GM12878 (cell line): ENCODE measurements around the gene PDE9A. TPM values are rescaled to one million over a fixed set of nuclear protein-coding genes. Genes with fewer than 3 reads are reported as not detected.

Experiments used
- ATAC-seq: fragments of 200-7000 bp; cut with Tn5 transposase; 3 replicates; pipeline ENCODE4 v1.9.1; 2020; ENCODE audit warnings: mild to moderate bottlenecking, moderate library complexity
- BruUV-seq: library from RNA; stranded (reverse); fragments of 400-500 nt; replicated peaks from 2 replicates; lab custom pipeline; 2021; lab: Mats Ljungman, UMichigan
- CTCF ChIA-PET: fragments of 300-600 bp; sonication (Branson Sonifier 250); formaldehyde crosslinking; extraction: SDS; loops from one replicate; lab custom pipeline; 2021; ENCODE audit warnings: inconsistent platforms; lab: Yijun Ruan, JAX
- POLR2A ChIA-PET: fragments of 350-600 bp; formaldehyde crosslinking; extraction: SDS; loops from one replicate; lab custom pipeline; 2021; ENCODE audit warnings: inconsistent platforms; lab: Charles Lee
- RAD21 ChIA-PET: fragments of 300-600 bp; sonication (Branson Sonifier 250); formaldehyde crosslinking; loops from one replicate; lab custom pipeline; 2023; ENCODE audit warnings: antibody characterized with exemption; ENCODE audit not compliant: unreplicated experiment; lab: Charles Lee
- SMC1A ChIA-PET: fragments of 300-600 bp; sonication (Branson Sonifier 250); formaldehyde crosslinking; loops from one replicate; lab custom pipeline; 2023; ENCODE audit not compliant: unreplicated experiment, uncharacterized antibody; lab: Charles Lee
- DNase-seq: peaks from one replicate; pipeline ENCODE4 v3.0.0-alpha.2; 2011; ENCODE audit warnings: low read depth, low spot score
- FAIRE-seq: peaks from 3 replicates; lab custom pipeline; 2011; peaks lifted over from hg19 to GRCh38; lab: Jason Lieb, UNC
- H2AFZ ChIP-seq: 2 replicates; pipeline ENCODE4 v1.6.0; 2011; ENCODE audit warnings: low read depth, low read length, control low read depth; ENCODE audit not compliant: control insufficient read depth
- H3K27ac ChIP-seq: 2 replicates; pipeline ENCODE4 v1.5.1; 2011; ENCODE audit warnings: control low read depth; ENCODE audit not compliant: control insufficient read depth, insufficient read depth
- H3K27me3 ChIP-seq, 2 experiments: replicated peaks in 1 of 2; 2 replicates each; pipeline versions ENCODE4 v1.6.0 to v1.6.1; 2011; ENCODE audit warnings: low read length in 1 of 2; ENCODE audit not compliant: control insufficient read depth in 2 of 2, insufficient read depth in 2 of 2
- H3K36me3 ChIP-seq, 2 experiments: 2 replicates each; pipeline ENCODE4 v1.5.1; 2011; ENCODE audit warnings: low read length in 1 of 2; ENCODE audit not compliant: control insufficient read depth in 2 of 2, insufficient read depth in 2 of 2
- H3K4me1 ChIP-seq: 2 replicates; pipeline ENCODE4 v1.6.1; 2011; ENCODE audit warnings: mild to moderate bottlenecking, low read length, moderate library complexity, mixed read lengths; ENCODE audit not compliant: control insufficient read depth, insufficient read depth
- H3K4me2 ChIP-seq: 2 replicates; pipeline ENCODE4 v1.6.0; 2011; ENCODE audit warnings: control low read depth; ENCODE audit not compliant: control insufficient read depth, insufficient read depth
- H3K4me3 ChIP-seq: fragments of 200-600 bp; sonication (generic); 2 replicates; pipeline ENCODE4 v1.5.1; 2016
- H3K79me2 ChIP-seq: 2 replicates; pipeline ENCODE4 v1.6.0; 2011; ENCODE audit warnings: low read length; ENCODE audit not compliant: control insufficient read depth, insufficient read depth
- H3K9ac ChIP-seq: 2 replicates; pipeline ENCODE4 v1.8.0; 2011; ENCODE audit warnings: low read length, control low read depth, mixed read lengths; ENCODE audit not compliant: control insufficient read depth, insufficient read depth
- H3K9me3 ChIP-seq: replicated peaks from 3 replicates; pipeline ENCODE4 v1.5.1; 2011; ENCODE audit warnings: mild to moderate bottlenecking, low read length; ENCODE audit not compliant: control insufficient read depth, insufficient read depth
- H4K20me1 ChIP-seq: 2 replicates; pipeline ENCODE4 v1.6.0; 2011; ENCODE audit not compliant: control insufficient read depth, insufficient read depth
- ATF3 ChIP-seq: IDR thresholded peaks from 2 replicates; pipeline ENCODE4 v1.6.1; 2011; ENCODE audit warnings: low read depth, mild to moderate bottlenecking, low read length, moderate library complexity, borderline replicate concordance; ENCODE audit errors: extremely low read depth
- BACH1 ChIP-seq: fragments of 450-650 bp; IDR thresholded peaks from 2 replicates; pipeline ENCODE4 v1.6.1; 2017; ENCODE audit warnings: mild to moderate bottlenecking, borderline replicate concordance
- CREB1 ChIP-seq: IDR thresholded peaks from 2 replicates; pipeline ENCODE4 v1.6.1; 2012; ENCODE audit warnings: low read depth, mild to moderate bottlenecking, inconsistent platforms
- FOXM1 ChIP-seq: IDR thresholded peaks from 2 replicates; pipeline ENCODE4 v1.6.1; 2012; ENCODE audit warnings: low read depth, mild to moderate bottlenecking, inconsistent platforms, low read length, moderate library complexity
- GATAD2B ChIP-seq: fragments of 450-650 bp; conservative IDR thresholded peaks from 2 replicates; pipeline ENCODE4 v1.6.1; 2017; ENCODE audit warnings: low read depth, mild to moderate bottlenecking, moderate library complexity
- MEF2B ChIP-seq: fragments of 450-650 bp; IDR thresholded peaks from 2 replicates; pipeline ENCODE4 v1.6.1; 2018; ENCODE audit warnings: mild to moderate bottlenecking, moderate library complexity; ENCODE audit not compliant: partially characterized antibody, poor library complexity, severe bottlenecking
- MXI1 ChIP-seq: fragments of 150-350 bp; IDR thresholded peaks from 2 replicates; pipeline ENCODE4 v1.6.1; 2011; ENCODE audit warnings: low read depth, mild to moderate bottlenecking, inconsistent platforms, low read length, improper control_type of control experiment
- NR2C1 ChIP-seq: fragments of 450-650 bp; IDR thresholded peaks from 2 replicates; pipeline ENCODE4 v1.6.1; 2017; ENCODE audit warnings: antibody characterized with exemption, mild to moderate bottlenecking, moderate library complexity
- POLR2AphosphoS5 ChIP-seq: IDR thresholded peaks from 2 replicates; pipeline ENCODE4 v1.6.1; 2011; ENCODE audit warnings: mild to moderate bottlenecking, low read length, inconsistent platforms
- RELA ChIP-seq: fragments of 450-650 bp; IDR thresholded peaks from 2 replicates; pipeline ENCODE4 v1.8.0; 2014; ENCODE audit warnings: borderline replicate concordance; ENCODE audit not compliant: partially characterized antibody
- TCF3 ChIP-seq: IDR thresholded peaks from 2 replicates; pipeline ENCODE4 v1.6.1; 2012; ENCODE audit warnings: low read depth, mild to moderate bottlenecking, low read length, borderline replicate concordance; ENCODE audit not compliant: insufficient read depth
- ZSCAN29 ChIP-seq: fragments of 450-650 bp; IDR thresholded peaks from 2 replicates; pipeline ENCODE4 v1.6.1; 2017; ENCODE audit warnings: mild to moderate bottlenecking, moderate library complexity
- WGBS: methylation state at CpG from one replicate; pipeline ENCODE4 v1.1.6; 2016; ENCODE audit warnings: low lambda C conversion rate; ENCODE audit not compliant: insufficient replicate concordance, insufficient coverage; ENCODE audit errors: missing lambda C conversion rate; 5-methylcytosine and 5-hydroxymethylcytosine counted together
- in situ Hi-C: fragments of 300-500 bp; cut with MboI; formaldehyde crosslinking; loops from 9 replicates; pipeline ENCODE4 v1.14.3; 2018; ENCODE audit warnings: mixed read lengths
- intact Hi-C: fragments of 100-400 bp; cut with micrococcal nuclease; formaldehyde crosslinking; loops from one replicate; pipeline ENCODE4 v1.14.2; 2022; ENCODE audit not compliant: unreplicated experiment
- polyA plus RNA-seq, 11 experiments: library from polyadenylated mRNA; depleted of rRNA in 4 of 11; unstranded in 6 of 11; stranded (reverse) in 5 of 11; fragments of >200 nt; fragmentation: Nextera tagmentation in 4 of 11; fragmentation: Illumina TruSeq in 1 of 11; extraction: Ambion mirVana in 4 of 11; extraction: Trizol in 1 of 11; gene quantifications; 1 replicate in 1 of 11; 2 replicates in 10 of 11; pipeline versions ENCODE4 v1.2.1 to v1.2.3, GENCODE V29; 2011 to 2016; ENCODE audit warnings: inconsistent platforms in 2 of 11, missing spikeins in 2 of 11, low read depth in 1 of 11
- total RNA-seq, 4 experiments: library from RNA; depleted of rRNA in 3 of 4; stranded (reverse); fragments of >200 nt in 3 of 4; fragmentation: Illumina TruSeq in 1 of 4; extraction: Trizol in 1 of 4; gene quantifications; 2 replicates each; pipeline versions ENCODE4 v1.2.1 to v1.2.3, GENCODE V29; 2013 to 2021

The PDE9A gene
- total and polyA plus RNA-seq, 10 of the 15 experiments (the other 5 are each of a cell fraction or from before 2014, with no cell fraction given), result 0.08 to 0.45 (median 0.20) TPM; not detected in 1

- no peak overlapping the region for H3K4me3 ChIP-seq
- no peaks in the 10 kb centered on the region for H3K27me3 ChIP-seq
- no peak for FAIRE-seq
- no peaks in the 10 kb centered on the region for H3K4me1 ChIP-seq
- DNase-seq, result no peak
- H3K36me3 ChIP-seq, result no peaks in the 10 kb centered on the region
- CTCF ChIA-PET, result no interaction called here
- no peak overlapping the region for H2AFZ ChIP-seq
- no peaks in the 10 kb centered on the region for H3K9me3 ChIP-seq
- H3K9ac ChIP-seq, result no peak overlapping the region
- no peaks in the 10 kb centered on the region for H4K20me1 ChIP-seq
- POLR2A ChIA-PET, result no interaction called here
- TF ChIP-seq CREB1, result no peak
- no peak for TF ChIP-seq RELA
- TF ChIP-seq MEF2B, result no peak
- TF ChIP-seq TCF3, result no peak
- RAD21 ChIA-PET, result no interaction called here
- intact Hi-C loops (no loop called here), in situ Hi-C loops (no loop called here)
- H3K27ac ChIP-seq, result no peak overlapping the region
- SMC1A ChIA-PET, result no interaction called here
- no peak for ATAC-seq
- no TSS peak for BruUV-seq
- H3K79me2 ChIP-seq, result no peaks in the 10 kb centered on the region
- no peak overlapping the region for H3K4me2 ChIP-seq
- 44% methylated on average over 16 of the region's 16 CpGs for WGBS
Measured at GRCh38 chr21:42688226-42688840, 34.9 kb downstream of the PDE9A start.

GRCh38 chr21:42688841-42689371 is 35.5 kb downstream of the PDE9A start:
- H2AFZ ChIP-seq, result no peak overlapping the region
- H3K9ac ChIP-seq, result no peak overlapping the region
- no TSS peak for BruUV-seq
- in situ Hi-C loops, result no loop called here
- ChIA-PET SMC1A (no interaction called here), POLR2A (no interaction called here), CTCF (no interaction called here), RAD21 (no interaction called here)
- no peak overlapping the region for H3K27ac ChIP-seq
- H4K20me1 ChIP-seq, result no peaks in the 10 kb centered on the region
- WGBS, result 43% methylated on average over 21 of the region's 21 CpGs
- no peak overlapping the region for H3K4me3 ChIP-seq
- no peaks in the 10 kb centered on the region for H3K36me3 ChIP-seq
- H3K27me3 ChIP-seq, result no peaks in the 10 kb centered on the region
- ATAC-seq, result no peak
- H3K4me1 ChIP-seq, result no peaks in the 10 kb centered on the region
- H3K9me3 ChIP-seq, result no peaks in the 10 kb centered on the region
- TF ChIP-seq FOXM1 (no peak), MXI1 (no peak), NR2C1 (no peak), ATF3 (no peak), BACH1 (no peak), GATAD2B (no peak), POLR2AphosphoS5 (no peak), ZSCAN29 (no peak)
- H3K4me2 ChIP-seq, result no peak overlapping the region
- FAIRE-seq, result no peak
- H3K79me2 ChIP-seq, result no peaks in the 10 kb centered on the region
- intact Hi-C loops, result no loop called here
- DNase-seq, result no peak
